ENCODE results near the gene UNK. TPM values are rescaled to one million over a fixed set of nuclear protein-coding genes. Genes with fewer than 3 reads are reported as not detected.
"Not testable (repeated sequence)": the region's sequence is repeated elsewhere in the genome, so short reads cannot be mapped to it uniquely, and the experiment has no call there.

UNK gene
- total RNA-seq, 1 donor from 2014 or later = 26.0 TPM

DNA sequence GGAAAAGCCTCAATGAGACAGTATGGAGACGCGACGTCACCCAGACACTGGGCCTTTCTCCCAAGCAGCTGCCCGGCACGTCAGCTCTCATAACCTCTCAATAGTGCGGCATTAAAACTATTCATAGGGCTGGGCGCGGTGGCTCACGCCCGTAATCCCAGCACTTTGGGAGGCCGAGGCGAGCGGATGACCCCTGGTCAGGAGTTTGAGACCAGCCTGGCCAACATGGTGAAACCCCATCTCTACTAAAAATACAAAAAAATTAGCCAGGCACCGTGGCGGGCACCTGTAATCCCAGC, 67.0 kb downstream of the UNK start:
- H3K4me3 Mint-ChIP-seq; H3K27me3 Mint-ChIP-seq (ENCODE audit: insufficient read depth); H3K9me3 Mint-ChIP-seq; H3K27ac Mint-ChIP-seq; intact Hi-C loops (cut with micrococcal nuclease); DNase-seq (ENCODE audit: low spot score): not testable (repeated sequence)
- Mint-ChIP-seq H3K36me3 (ENCODE audit: low read depth) (peaks cover 18% of the 10 kb centered on the region), H3K4me1 (ENCODE audit: low read depth) (peaks cover 22% of the 10 kb centered on the region)

DNA sequence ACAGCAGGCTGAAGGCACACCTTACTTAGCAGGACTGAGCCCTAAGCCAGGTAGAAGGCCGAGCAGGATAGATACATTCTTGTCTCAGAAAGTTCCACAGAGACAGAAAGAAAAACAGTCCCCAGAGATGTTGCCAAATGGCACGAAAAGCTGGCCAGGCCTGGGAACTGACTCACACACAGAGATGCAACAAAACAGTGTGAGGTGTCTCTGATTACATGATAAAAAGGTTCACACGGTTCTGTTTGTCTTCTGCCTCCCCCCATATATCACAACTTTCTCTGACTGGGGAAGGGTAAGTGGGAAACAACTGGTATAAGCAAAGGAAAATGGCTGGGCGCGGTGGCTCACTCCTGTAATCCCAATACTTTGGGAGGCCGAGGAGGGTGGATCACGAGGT, 68.8 kb downstream of the UNK start:
- Mint-ChIP-seq H3K27ac (no peak overlapping the region), H3K4me1 (ENCODE audit: low read depth) (peaks cover 27% of the 10 kb centered on the region), H3K9me3 (no peaks in the 10 kb centered on the region), H3K27me3 (ENCODE audit: insufficient read depth) (no peaks in the 10 kb centered on the region), H3K36me3 (ENCODE audit: low read depth) (peaks cover 8% of the 10 kb centered on the region), H3K4me3 (no peak overlapping the region)
- no peak for DNase-seq (ENCODE audit: low spot score)
- intact Hi-C loops (cut with micrococcal nuclease) = no loop called here

DNA sequence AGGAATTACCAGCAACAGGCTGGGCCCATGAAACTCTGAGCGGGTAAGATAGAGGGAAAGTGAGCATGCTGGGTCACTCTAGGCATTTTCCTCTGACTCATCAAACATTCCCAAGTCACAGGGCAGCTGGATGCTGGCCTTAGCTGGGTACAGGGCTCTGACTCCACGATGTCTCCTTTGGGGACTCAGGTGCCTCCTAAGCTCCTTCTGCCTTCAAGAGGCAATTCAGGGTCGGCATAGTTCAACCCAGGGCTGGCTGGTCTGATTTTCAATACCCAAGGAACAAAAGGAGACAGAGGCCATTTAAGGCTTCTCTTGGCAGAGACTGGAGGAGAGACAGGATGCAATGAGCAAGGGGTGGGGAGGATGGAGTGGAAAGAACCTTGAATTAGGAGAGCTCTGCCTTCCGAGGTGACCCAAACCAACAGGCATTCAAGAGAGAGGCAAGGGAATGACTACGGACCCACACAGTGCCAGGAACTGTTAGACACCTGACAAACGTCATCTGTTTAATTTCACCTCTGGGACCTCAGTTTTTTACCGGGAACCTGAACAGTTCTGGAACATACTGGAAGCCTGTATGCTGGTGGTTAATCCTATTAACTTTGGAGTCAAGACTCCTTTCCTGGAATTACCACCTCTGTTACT, 69.6 kb downstream of the UNK start:
- peaks cover 32% of the 10 kb centered on the region for H3K4me1 Mint-ChIP-seq (ENCODE audit: low read depth)
- no peak overlapping the region for H3K4me3 Mint-ChIP-seq
- H3K27me3 Mint-ChIP-seq (ENCODE audit: insufficient read depth) = no peaks in the 10 kb centered on the region
- H3K36me3 Mint-ChIP-seq (ENCODE audit: low read depth) = peaks cover 7% of the 10 kb centered on the region
- no peaks in the 10 kb centered on the region for H3K9me3 Mint-ChIP-seq
- no peak for DNase-seq (ENCODE audit: low spot score)
- intact Hi-C loops (cut with micrococcal nuclease) = loop anchor here (2.0 kb wide), 2 partner anchors 23 to 187 kb away; partner anchors contain the start of genes RECQL5 and SAP30BP
- no peak overlapping the region for H3K27ac Mint-ChIP-seq

DNA sequence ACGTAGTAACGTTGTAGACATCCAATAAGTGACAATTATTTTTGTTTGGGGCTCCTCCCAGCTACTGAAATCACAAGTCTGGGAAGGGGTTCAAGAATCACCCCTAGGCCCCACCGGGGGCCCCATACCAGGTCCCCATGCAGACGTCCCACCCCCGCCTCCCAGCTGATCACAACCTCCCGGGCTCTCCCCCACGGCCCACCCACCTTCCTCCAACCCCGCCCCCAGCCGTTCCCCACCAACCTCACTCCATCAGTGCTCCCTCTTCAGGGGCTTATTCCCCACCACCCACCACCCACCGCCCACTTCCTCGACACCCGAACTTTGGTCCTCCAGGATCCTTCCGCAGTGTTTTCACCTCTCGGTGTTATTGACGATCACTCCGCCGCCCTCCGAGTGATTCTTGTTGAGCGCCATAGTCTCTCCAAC, 70.3 kb downstream of the UNK start:
- no peak overlapping the region for H3K4me3 Mint-ChIP-seq
- H3K27ac Mint-ChIP-seq = no peak overlapping the region
- no peak for DNase-seq (ENCODE audit: low spot score)
- H3K36me3 Mint-ChIP-seq (ENCODE audit: low read depth) = peaks cover 3% of the 10 kb centered on the region
- H3K9me3 Mint-ChIP-seq = no peaks in the 10 kb centered on the region
- H3K4me1 Mint-ChIP-seq (ENCODE audit: low read depth) = peaks cover 34% of the 10 kb centered on the region
- H3K27me3 Mint-ChIP-seq (ENCODE audit: insufficient read depth) = no peaks in the 10 kb centered on the region
- intact Hi-C loops (cut with micrococcal nuclease) = loop anchor here (1.0 to 2.0 kb wide), 11 partner anchors 11 to 188 kb away; partner anchors contain the start of genes ACOX1, FBF1, MRPL38 and RECQL5

DNA sequence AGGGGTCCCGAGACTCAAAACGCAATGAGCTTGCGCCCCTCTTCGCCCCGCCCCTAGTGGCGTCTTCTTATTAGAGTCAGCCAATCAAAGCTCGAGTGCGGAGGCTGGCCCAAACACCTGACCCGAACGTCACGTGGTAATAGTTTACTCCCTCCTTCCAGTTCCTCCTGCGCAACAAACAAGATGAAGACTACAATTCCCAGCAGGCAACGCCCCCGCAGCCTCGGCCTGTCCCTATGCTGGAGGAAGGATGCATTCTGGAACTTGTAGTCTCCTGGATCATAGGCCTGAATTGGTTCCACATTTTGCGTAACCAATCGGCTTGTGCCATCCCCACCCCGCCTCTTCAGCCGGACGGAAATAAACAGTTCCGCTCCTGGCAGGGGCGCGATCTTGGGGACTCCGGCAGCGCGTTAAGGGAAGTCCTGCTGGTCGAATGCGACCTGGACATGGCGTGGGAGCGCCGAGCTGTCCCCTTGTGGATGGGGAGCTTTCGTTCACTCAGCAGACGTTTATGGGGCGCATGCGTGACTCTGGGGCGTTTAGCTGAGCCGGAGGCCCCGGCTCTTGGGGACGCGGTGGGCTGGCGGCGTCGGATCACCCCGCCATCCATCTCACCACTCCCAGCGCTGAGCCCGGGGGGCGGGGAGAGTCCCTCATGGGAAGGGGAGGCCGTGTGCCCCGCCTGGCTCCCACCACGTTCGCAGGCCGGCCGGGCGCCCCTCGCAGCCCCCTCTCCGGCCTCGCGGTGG, 70.9 kb downstream of the UNK start, which contains the start of gene WBP2:
TSS of gene WBP2 (minus strand) at position 26 of the 752 bp plus-strand sequence. CDS start 38 bp downstream, outside the sequence.
- Mint-ChIP-seq H3K27ac (peak within 1 kb of the TSS; percentile 88), H3K27me3 (ENCODE audit: insufficient read depth) (no peaks in the 10 kb centered on the region), H3K9me3 (no peaks in the 10 kb centered on the region), H3K4me1 (ENCODE audit: low read depth) (peaks cover 34% of the 10 kb centered on the region), H3K4me3 (no peak within 1 kb of the TSS), H3K36me3 (ENCODE audit: low read depth) (peaks cover 2% of the 10 kb centered on the region)
- peak; percentile 96 for DNase-seq (ENCODE audit: low spot score)
- intact Hi-C loops (cut with micrococcal nuclease) = loop anchor here (1.0 to 2.0 kb wide), 11 partner anchors 11 to 189 kb away; partner anchors contain the start of genes ACOX1, FBF1, MRPL38 and RECQL5

DNA sequence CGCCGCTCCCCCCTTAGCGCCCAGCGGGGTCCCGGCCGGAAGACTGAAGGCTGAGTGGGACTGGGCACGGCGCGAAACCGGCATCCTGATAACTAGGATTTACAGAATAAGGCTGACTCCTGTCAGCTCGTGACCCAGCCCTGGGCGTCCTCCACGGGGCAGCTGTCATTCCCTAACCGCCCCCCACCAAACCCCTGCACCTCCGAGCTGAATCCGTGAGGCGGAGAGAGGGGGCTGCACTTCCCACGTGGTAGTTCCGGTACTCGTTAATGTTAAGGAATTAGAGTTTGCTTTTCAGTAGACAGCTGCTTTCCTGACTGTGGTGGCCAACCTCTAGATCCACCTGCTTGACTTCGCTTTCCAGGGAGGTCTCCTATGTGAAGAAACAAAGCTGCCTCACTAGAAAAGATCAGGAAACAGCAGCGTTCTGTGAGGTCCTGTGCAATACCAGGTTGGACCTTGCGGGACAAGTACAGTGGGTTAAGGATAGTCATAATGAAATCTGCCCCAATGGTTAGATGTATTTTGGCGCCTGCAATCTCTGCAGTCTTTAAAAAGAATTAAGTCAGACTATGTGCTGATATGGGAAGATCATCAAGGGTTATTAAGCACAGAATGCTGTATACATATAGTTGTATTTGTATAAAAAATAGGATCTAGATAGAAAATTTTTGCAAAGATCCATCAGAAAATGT, 71.6 kb downstream of the UNK start:
- Mint-ChIP-seq H3K27ac (peak overlapping the region; percentile 88), H3K9me3 (no peaks in the 10 kb centered on the region), H3K4me1 (ENCODE audit: low read depth) (peaks cover 34% of the 10 kb centered on the region), H3K36me3 (ENCODE audit: low read depth) (peaks cover 2% of the 10 kb centered on the region), H3K27me3 (ENCODE audit: insufficient read depth) (no peaks in the 10 kb centered on the region), H3K4me3 (no peak overlapping the region)
- intact Hi-C loops (cut with micrococcal nuclease) = no loop called here
- DNase-seq (ENCODE audit: low spot score) = no peak

DNA sequence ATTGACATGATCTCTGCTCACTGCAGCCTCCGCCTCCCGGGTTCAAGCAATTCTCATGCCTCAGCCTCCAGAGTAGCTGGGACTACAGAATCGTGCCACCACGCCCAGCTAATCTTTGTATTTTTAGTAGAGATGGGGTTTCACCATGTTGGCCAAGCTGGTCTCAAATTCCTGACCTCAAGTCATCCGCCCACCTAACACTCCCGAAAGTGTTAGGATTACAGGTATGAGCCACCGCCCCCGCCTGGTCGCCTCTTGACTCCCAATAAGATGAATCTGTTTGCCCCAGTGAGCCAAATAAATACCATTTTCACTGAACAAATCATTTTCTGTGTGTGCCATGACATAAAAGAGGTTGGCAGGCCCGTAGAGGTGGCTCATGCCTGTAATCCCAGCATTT, 74.8 kb downstream of the UNK start:
- DNase-seq (ENCODE audit: low spot score); intact Hi-C loops (cut with micrococcal nuclease); H3K4me3 Mint-ChIP-seq; H3K27me3 Mint-ChIP-seq (ENCODE audit: insufficient read depth); H3K36me3 Mint-ChIP-seq (ENCODE audit: low read depth); H3K9me3 Mint-ChIP-seq: not testable (repeated sequence)
- H3K27ac Mint-ChIP-seq = peak overlapping the region; percentile 86
- H3K4me1 Mint-ChIP-seq (ENCODE audit: low read depth) = peaks cover 29% of the 10 kb centered on the region

DNA sequence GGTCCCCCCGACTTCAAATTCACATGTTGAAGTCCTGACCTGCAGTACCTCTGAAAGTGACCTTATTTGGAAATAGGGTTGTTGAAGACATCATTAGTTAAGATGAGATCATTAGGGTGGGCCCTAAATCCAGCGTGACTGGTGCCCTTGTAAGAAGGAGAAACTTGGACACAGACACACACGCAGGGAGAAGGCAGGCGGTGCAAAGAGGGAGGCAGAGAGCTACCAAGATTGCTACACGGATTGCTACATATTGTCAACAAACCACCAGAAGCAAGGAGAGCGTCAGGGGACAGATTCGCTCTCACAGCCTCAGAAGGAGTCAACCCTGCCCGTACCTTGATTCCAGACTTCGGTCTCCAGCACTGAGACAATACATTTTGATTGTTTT, 77.3 kb downstream of the UNK start:
- DNase-seq (ENCODE audit: low spot score) = no peak
- Mint-ChIP-seq H3K9me3 (no peaks in the 10 kb centered on the region), H3K4me1 (ENCODE audit: low read depth) (peaks cover 38% of the 10 kb centered on the region), H3K4me3 (no peak overlapping the region), H3K36me3 (ENCODE audit: low read depth) (peaks cover 1% of the 10 kb centered on the region), H3K27ac (peak overlapping the region; percentile 79), H3K27me3 (ENCODE audit: insufficient read depth) (no peaks in the 10 kb centered on the region)
- intact Hi-C loops (cut with micrococcal nuclease) = no loop called here

DNA sequence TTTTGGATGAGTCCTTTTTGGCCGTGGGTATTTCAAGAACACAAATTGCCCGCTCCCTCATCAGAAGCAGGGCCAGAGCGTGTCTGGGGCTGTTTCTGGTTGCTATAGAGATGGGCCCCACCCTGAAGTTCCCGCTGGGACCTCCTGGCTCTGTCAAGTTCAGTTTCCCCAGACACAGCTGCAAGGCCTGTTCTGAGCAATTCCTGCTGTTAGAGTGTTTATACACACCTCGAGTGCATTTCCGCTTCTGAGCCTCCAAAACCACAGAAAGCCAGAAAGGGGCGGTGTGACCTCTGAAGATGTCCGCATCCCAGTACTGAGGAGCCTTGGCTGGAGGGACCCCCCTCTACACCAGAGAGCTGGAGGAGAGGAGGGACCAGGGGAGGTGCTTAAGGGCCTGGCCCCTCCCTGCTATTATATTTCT, 79.9 kb downstream of the UNK start:
- Mint-ChIP-seq H3K4me1 (ENCODE audit: low read depth) (peaks cover 21% of the 10 kb centered on the region), H3K27me3 (ENCODE audit: insufficient read depth) (no peaks in the 10 kb centered on the region), H3K9me3 (no peaks in the 10 kb centered on the region), H3K27ac (peak overlapping the region; percentile 82), H3K4me3 (peak overlapping the region; percentile 50), H3K36me3 (ENCODE audit: low read depth) (peaks cover 1% of the 10 kb centered on the region)
- intact Hi-C loops (cut with micrococcal nuclease) = no loop called here
- DNase-seq (ENCODE audit: low spot score) = peak; percentile 62

DNA sequence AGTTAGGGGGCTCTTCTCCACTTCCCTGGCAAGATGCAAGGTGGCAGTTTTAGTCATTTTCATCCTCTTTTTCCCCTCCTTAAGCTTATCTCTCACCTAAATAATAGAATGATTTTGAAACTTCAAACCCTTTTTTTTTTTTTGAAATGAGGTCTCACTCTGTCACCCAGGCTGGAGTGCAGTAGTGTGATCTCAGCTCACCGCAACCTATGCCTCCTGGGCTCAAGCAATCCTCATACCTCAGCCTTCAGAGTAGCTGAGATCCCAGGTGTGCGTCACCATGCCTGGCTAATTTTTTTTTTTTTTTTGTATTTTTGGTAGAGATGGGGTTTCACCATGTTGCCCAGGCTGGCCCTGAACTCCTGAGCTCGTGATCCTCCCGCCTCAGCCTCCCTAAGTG, 80.3 kb downstream of the UNK start:
- H3K36me3 Mint-ChIP-seq (ENCODE audit: low read depth); DNase-seq (ENCODE audit: low spot score); intact Hi-C loops (cut with micrococcal nuclease): not testable (repeated sequence)

DNA sequence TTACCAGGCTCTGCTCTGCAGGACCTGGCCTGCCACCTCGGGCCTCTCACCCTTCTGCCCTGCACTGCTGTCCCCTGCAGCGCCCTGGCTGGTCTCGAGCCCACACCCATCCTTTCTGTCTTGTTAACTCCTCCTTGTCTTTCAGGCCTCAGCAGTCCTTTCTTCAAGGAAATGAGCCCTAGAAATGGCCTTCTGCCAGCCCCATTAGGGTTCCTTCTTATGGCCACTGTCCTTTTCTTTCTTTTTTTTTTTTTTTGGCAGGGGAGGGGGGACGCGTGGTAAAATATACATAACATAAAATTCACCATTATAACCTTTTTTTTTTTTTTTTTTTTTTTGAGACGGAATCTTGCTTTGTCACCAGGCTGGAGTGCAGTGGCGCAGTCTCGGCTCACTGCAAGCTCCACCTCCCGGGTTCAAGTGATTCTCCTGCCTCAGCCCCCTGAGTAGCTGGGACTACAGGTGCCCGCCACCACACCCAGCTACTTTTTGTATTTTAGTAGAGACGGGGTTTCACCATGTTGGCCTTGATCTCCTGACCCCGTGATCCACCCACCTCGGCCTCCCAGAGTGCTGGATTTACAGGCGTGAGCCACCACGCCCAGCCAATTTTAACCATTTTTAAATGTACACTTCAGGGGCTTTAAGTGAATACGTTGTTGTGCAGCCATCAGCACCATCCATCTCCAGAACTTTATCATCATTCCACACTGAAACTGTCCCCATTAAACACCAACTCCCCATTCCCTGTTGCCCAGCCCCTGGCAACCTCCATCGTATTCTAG, 81.0 kb downstream of the UNK start:
- H3K4me3 Mint-ChIP-seq = peak overlapping the region; percentile 50
- H3K27me3 Mint-ChIP-seq (ENCODE audit: insufficient read depth); intact Hi-C loops (cut with micrococcal nuclease); H3K36me3 Mint-ChIP-seq (ENCODE audit: low read depth); DNase-seq (ENCODE audit: low spot score); H3K9me3 Mint-ChIP-seq: not testable (repeated sequence)
- H3K27ac Mint-ChIP-seq = peak overlapping the region; percentile 82
- peaks cover 21% of the 10 kb centered on the region for H3K4me1 Mint-ChIP-seq (ENCODE audit: low read depth)

More for the DNA sequence above, 80.3 kb downstream of the UNK start:
- not testable (repeated sequence) for H3K9me3 Mint-ChIP-seq; H3K27me3 Mint-ChIP-seq (ENCODE audit: insufficient read depth)
- Mint-ChIP-seq H3K4me3 (peak overlapping the region; percentile 50), H3K27ac (peak overlapping the region; percentile 82), H3K4me1 (ENCODE audit: low read depth) (peaks cover 21% of the 10 kb centered on the region)

DNA sequence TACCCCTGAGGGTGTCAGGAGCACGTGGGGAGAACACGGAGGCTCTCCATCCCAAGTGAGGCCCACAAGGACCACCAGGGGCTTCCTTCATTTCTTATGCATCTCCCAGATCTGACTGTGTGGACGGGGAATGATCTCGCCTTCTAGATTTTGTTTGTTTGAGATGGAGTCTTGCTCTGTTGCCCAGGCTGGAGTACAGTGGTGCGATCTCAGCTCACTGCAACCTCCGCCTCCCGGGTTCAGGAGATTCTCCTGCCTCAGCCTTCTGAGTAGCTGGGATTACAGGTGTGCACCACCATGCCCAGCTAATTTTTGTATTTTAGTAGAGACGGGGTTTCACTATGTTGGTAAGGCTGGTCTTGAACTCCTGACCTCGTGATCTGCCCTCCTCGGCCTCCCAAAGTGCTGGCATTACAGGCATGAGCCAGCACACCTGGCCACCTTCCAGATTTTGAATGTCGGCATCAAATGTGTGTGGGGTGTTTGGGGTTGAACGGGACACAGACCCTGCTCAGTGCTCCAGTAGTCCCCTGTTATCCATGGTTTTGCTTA, 84.2 kb downstream of the UNK start:
- intact Hi-C loops (cut with micrococcal nuclease); H3K9me3 Mint-ChIP-seq; H3K27me3 Mint-ChIP-seq (ENCODE audit: insufficient read depth); H3K27ac Mint-ChIP-seq; H3K4me3 Mint-ChIP-seq; H3K36me3 Mint-ChIP-seq (ENCODE audit: low read depth); DNase-seq (ENCODE audit: low spot score): not testable (repeated sequence)
- peaks cover 36% of the 10 kb centered on the region for H3K4me1 Mint-ChIP-seq (ENCODE audit: low read depth)
